CD4-positive, alpha-beta T cell treated with Interleukin-4 for 4 hours (primary cell): ENCODE data around the gene RNF214.
A peak's percentile ranks its signal among the peaks of the same experiment; 100 is the strongest.
"Not testable (repeated sequence)": the region's sequence is repeated elsewhere in the genome, so short reads cannot be mapped to it uniquely, and the experiment has no call there.

ENCODE experiments used
- DNase-seq: peaks from one replicate; pipeline ENCODE4 v3.0.0-alpha.2; 2020

Gene RNF214

GRCh38 chr11:117232092-117232878 is at the start of gene RNF214:
RNF214 (plus strand) TSS chr11:117232671; CDS start chr11:117234273, 1,602 bp downstream.
- peak; percentile 69 for DNase-seq

- not testable (repeated sequence) for DNase-seq
Observed at GRCh38 chr11:117183178-117183577, 49.3 kb upstream of the RNF214 start.

GRCh38 chr11:117183724-117184349 is 48.6 kb upstream of the RNF214 start:
- DNase-seq: no peak

GRCh38 chr11:117185736-117186430 is 46.6 kb upstream of the RNF214 start:
- DNase-seq: no peak

GRCh38 chr11:117186431-117186761 is 46.1 kb upstream of the RNF214 start:
- DNase-seq: no peak

- DNase-seq: no peak
Observed at GRCh38 chr11:117187007-117187406, 45.5 kb upstream of the RNF214 start.

- DNase-seq: no peak
Observed at GRCh38 chr11:117187428-117187798, 45.1 kb upstream of the RNF214 start.

- no peak for DNase-seq
Observed at GRCh38 chr11:117187799-117188481, 44.5 kb upstream of the RNF214 start.

- no peak for DNase-seq
Observed at GRCh38 chr11:117188620-117189081, 43.8 kb upstream of the RNF214 start.

GRCh38 chr11:117189191-117189940 is 43.1 kb upstream of the RNF214 start:
- DNase-seq: no peak

GRCh38 chr11:117189941-117190544 is 42.4 kb upstream of the RNF214 start:
- no peak for DNase-seq

- no peak for DNase-seq
Observed at GRCh38 chr11:117191680-117192400, 40.6 kb upstream of the RNF214 start.

- DNase-seq: no peak
Observed at GRCh38 chr11:117192401-117192875, 40.0 kb upstream of the RNF214 start.

- no peak for DNase-seq
Observed at GRCh38 chr11:117193130-117194020, 39.1 kb upstream of the RNF214 start.

- no peak for DNase-seq
Observed at GRCh38 chr11:117194267-117194666, 38.2 kb upstream of the RNF214 start.

GRCh38 chr11:117195258-117195657 is 37.2 kb upstream of the RNF214 start:
- DNase-seq: no peak

GRCh38 chr11:117195761-117196160 is 36.7 kb upstream of the RNF214 start:
- DNase-seq: no peak

GRCh38 chr11:117197006-117197405 is 35.5 kb upstream of the RNF214 start:
- no peak for DNase-seq

- DNase-seq: no peak
Observed at GRCh38 chr11:117197516-117198456, 34.7 kb upstream of the RNF214 start.
